Calu3 (cell line): ENCODE results near the gene R3HDM2. TPM values are rescaled to one million over a fixed set of nuclear protein-coding genes. Genes with fewer than 3 reads are reported as not detected.

Experiments
- BruUV-seq: library from RNA; stranded (reverse); fragments of 400-500 nt; replicated peaks from 2 replicates; lab custom pipeline; 2021; lab: Mats Ljungman, UMichigan
- CTCF ChIA-PET: fragments of 300-600 bp; sonication (Branson Sonifier 250); formaldehyde crosslinking; loops from one replicate; lab custom pipeline; 2022; ENCODE audit warnings: antibody characterized with exemption; lab: Charles Lee
- DNase-seq: peaks from one replicate; pipeline ENCODE4 v3.0.0; 2022
- H3K27ac Mint-ChIP-seq: one replicate; pipeline ENCODE4 v1.8.0; 2022; ENCODE audit warnings: mixed read lengths; ENCODE audit not compliant: unreplicated experiment
- H3K27me3 Mint-ChIP-seq: one replicate; pipeline ENCODE4 v1.8.0; 2022; ENCODE audit warnings: mixed read lengths; ENCODE audit not compliant: unreplicated experiment
- H3K36me3 Mint-ChIP-seq: one replicate; pipeline ENCODE4 v1.8.0; 2022; ENCODE audit warnings: mild to moderate bottlenecking, moderate library complexity, mixed read lengths; ENCODE audit not compliant: insufficient read depth, unreplicated experiment
- H3K4me1 Mint-ChIP-seq: one replicate; pipeline ENCODE4 v1.8.0; 2022; ENCODE audit warnings: mild to moderate bottlenecking, low read depth, mixed read lengths; ENCODE audit not compliant: unreplicated experiment
- H3K4me3 Mint-ChIP-seq: one replicate; pipeline ENCODE4 v1.8.0; 2022; ENCODE audit warnings: mild to moderate bottlenecking, low read depth, moderate library complexity, mixed read lengths; ENCODE audit not compliant: unreplicated experiment
- H3K9me3 Mint-ChIP-seq: one replicate; pipeline ENCODE4 v1.8.0; 2022; ENCODE audit warnings: low read depth, mixed read lengths; ENCODE audit not compliant: unreplicated experiment
- CTCF ChIP-seq: fragments of 200-600 bp; IDR thresholded peaks from one replicate; pipeline ENCODE4 v1.8.0; 2022; ENCODE audit warnings: antibody characterized with exemption; ENCODE audit not compliant: unreplicated experiment
- intact Hi-C: fragments of 100-400 bp; cut with micrococcal nuclease; formaldehyde crosslinking; loops from one replicate; pipeline ENCODE4 v1.10.0; 2022; ENCODE audit not compliant: unreplicated experiment
- total RNA-seq: library from RNA; stranded (reverse); gene quantifications from 2 replicates; pipeline ENCODE4 v1.2.3, GENCODE V29; 2022

The R3HDM2 gene
- total RNA-seq, 1 experiment from 2014 or later = 77.3 TPM

GRCh38 chr12:57213058-57213715 is 217.7 kb downstream of the R3HDM2 start:
- BruUV-seq = no TSS peak

GRCh38 chr12:57212701-57213057 is 218.2 kb downstream of the R3HDM2 start:
- peaks cover 36% of the 10 kb centered on the region for H3K4me1 Mint-ChIP-seq
- no peaks in the 10 kb centered on the region for H3K9me3 Mint-ChIP-seq
- H3K27me3 Mint-ChIP-seq = peaks cover 34% of the 10 kb centered on the region
- H3K27ac Mint-ChIP-seq = no peak overlapping the region
- DNase-seq = no peak
- CTCF ChIA-PET = interaction anchor here (0.5 to 2.3 kb wide), 10 partner anchors 17 to 240 kb away, joined by 3 to 26 read pairs (median 8); partner anchors contain the start of genes NEMP1 and SHMT2
- no peak overlapping the region for H3K4me3 Mint-ChIP-seq
- H3K36me3 Mint-ChIP-seq = peaks cover 9% of the 10 kb centered on the region
- TF ChIP-seq CTCF = no peak
- intact Hi-C loops = loop anchor here (1.0 to 5.0 kb wide), 2 partner anchors 28 to 245 kb away; partner anchors contain the start of genes GLI1 and INHBE
- no TSS peak for BruUV-seq

More at GRCh38 chr12:57213058-57213715, 217.7 kb downstream of the R3HDM2 start:
- DNase-seq = peak; percentile 94
- CTCF ChIA-PET = interaction anchor here (0.5 to 2.3 kb wide), 14 partner anchors 17 to 552 kb away, joined by 3 to 26 read pairs (median 6); partner anchors contain the start of genes NEMP1 and SHMT2
- Mint-ChIP-seq H3K27me3 (peaks cover 39% of the 10 kb centered on the region), H3K27ac (no peak overlapping the region), H3K4me3 (no peak overlapping the region), H3K9me3 (no peaks in the 10 kb centered on the region), H3K4me1 (peaks cover 37% of the 10 kb centered on the region), H3K36me3 (peaks cover 10% of the 10 kb centered on the region)
- peak; percentile 83 for TF ChIP-seq CTCF
- intact Hi-C loops = loop anchor here (1.0 to 5.0 kb wide), 2 partner anchors 27 to 244 kb away; partner anchors contain the start of genes GLI1 and INHBE

GRCh38 chr12:57211791-57212700 is 218.8 kb downstream of the R3HDM2 start:
- intact Hi-C loops = loop anchor here (5.0 kb wide), 1 partner anchor 245 kb away; the partner anchor contains the start of genes GLI1 and INHBE
- BruUV-seq = no TSS peak
- H3K4me3 Mint-ChIP-seq = no peak overlapping the region

More at GRCh38 chr12:57211791-57212700, 218.8 kb downstream of the R3HDM2 start:
- no peak for TF ChIP-seq CTCF
- Mint-ChIP-seq H3K27me3 (peaks cover 27% of the 10 kb centered on the region), H3K4me1 (peaks cover 30% of the 10 kb centered on the region), H3K27ac (no peak overlapping the region), H3K36me3 (peaks cover 2% of the 10 kb centered on the region), H3K9me3 (no peaks in the 10 kb centered on the region)
- CTCF ChIA-PET = interaction anchor here (2.1 kb wide), 1 partner anchor 18 kb away, joined by 26 read pairs; the partner anchor contains the start of gene SHMT2
- no peak for DNase-seq
